HEK293 (cell line): ENCODE measurements around the gene CCP110.

Experiments used
- BCL11A ChIP-seq: fragments of 450-650 bp; formaldehyde crosslinking; IDR thresholded peaks from 2 replicates; pipeline ENCODE4 v1.5.1; 2016; ENCODE audit warnings: low read depth, missing biosample characterization, missing genetic modification characterization
- CTCF ChIP-seq: fragments of 450-650 bp; formaldehyde crosslinking; IDR thresholded peaks from 2 replicates; pipeline ENCODE4 v1.5.1; 2016; ENCODE audit warnings: missing biosample characterization, missing genetic modification characterization
- KLF1 ChIP-seq: fragments of 450-650 bp; formaldehyde crosslinking; IDR thresholded peaks from 2 replicates; pipeline ENCODE4 v1.5.1; 2016; ENCODE audit warnings: missing biosample characterization, missing genetic modification characterization
- MEIS1 ChIP-seq: sonication (generic); formaldehyde crosslinking; IDR thresholded peaks from 2 replicates; pipeline ENCODE4 v1.8.1; 2022; ENCODE audit warnings: missing genetic modification reagents, mild to moderate bottlenecking, borderline replicate concordance
- MZF1 ChIP-seq: fragments of 450-650 bp; formaldehyde crosslinking; IDR thresholded peaks from 2 replicates; pipeline ENCODE4 v1.5.1; 2017; ENCODE audit warnings: missing biosample characterization, missing genetic modification characterization, borderline replicate concordance
- ZBTB1 ChIP-seq: fragments of 450-650 bp; formaldehyde crosslinking; IDR thresholded peaks from 2 replicates; pipeline ENCODE4 v1.5.1; 2016; ENCODE audit warnings: missing biosample characterization, missing genetic modification characterization
- ZNF473 ChIP-seq: fragments of 450-650 bp; formaldehyde crosslinking; IDR thresholded peaks from 2 replicates; pipeline ENCODE4 v1.5.1; 2017; ENCODE audit warnings: missing biosample characterization, missing genetic modification characterization
- ZNF501 ChIP-seq: fragments of 450-650 bp; formaldehyde crosslinking; IDR thresholded peaks from 2 replicates; pipeline ENCODE4 v1.5.1; 2016; ENCODE audit warnings: missing biosample characterization, missing genetic modification characterization
- ZNF621 ChIP-seq: fragments of 450-650 bp; formaldehyde crosslinking; IDR thresholded peaks from 2 replicates; pipeline ENCODE4 v1.5.1; 2017; ENCODE audit warnings: missing biosample characterization, missing genetic modification characterization

GRCh38 chr16:19481296-19481695, 42.4 kb upstream of the CCP110 start:
- no peak for TF ChIP-seq CTCF (tag by site-specific recombination)
- TF ChIP-seq ZNF473 (tag by site-specific recombination) = no peak
- TF ChIP-seq MZF1 (tag by site-specific recombination) = no peak
- no peak for TF ChIP-seq ZNF621 (tag by site-specific recombination)
- TF ChIP-seq MEIS1 = no peak
- TF ChIP-seq ZNF501 = no peak
- TF ChIP-seq BCL11A = no peak
- TF ChIP-seq ZBTB1 = no peak
- no peak for TF ChIP-seq KLF1 (tag by site-specific recombination)
